B cell (primary cell): ENCODE data around the gene PLEKHG4. TPM values are rescaled to one million over a fixed set of nuclear protein-coding genes. Genes with fewer than 3 reads are reported as not detected.
A peak's percentile ranks its signal among the peaks of the same experiment; 100 is the strongest.

ENCODE experiments used
- ATAC-seq: fragments of 200-7000 bp; cut with Tn5 transposase; one replicate; pipeline ENCODE4 v1.10.0; 2021; ENCODE audit warnings: low read depth, mild to moderate bottlenecking, moderate number of reproducible peaks, moderate library complexity
- CTCF ChIA-PET: fragments of 350-600 bp; sonication (Branson Sonifier 250); formaldehyde crosslinking; loops from one replicate; lab custom pipeline; 2021; ENCODE audit warnings: antibody characterized with exemption, inconsistent platforms; lab: Charles Lee
- POLR2A ChIA-PET: fragments of 350-600 bp; sonication (Branson Sonifier 250); formaldehyde crosslinking; loops from one replicate; lab custom pipeline; 2021; ENCODE audit warnings: antibody characterized with exemption; lab: Charles Lee
- DNase-seq: peaks from one replicate; pipeline ENCODE4 v3.0.0; 2013
- H2AFZ ChIP-seq: 2 replicates; pipeline ENCODE4 v1.6.1; 2012; ENCODE audit warnings: mild to moderate bottlenecking, low read depth, low read length; ENCODE audit not compliant: insufficient read depth, poor library complexity, severe bottlenecking
- H3K27ac ChIP-seq, 2 donors: 1 replicate in 1 of 2; 2 replicates in 1 of 2; pipeline ENCODE4 v1.5.1; 2012 to 2013; ENCODE audit warnings: low read length in 2 of 2, mild to moderate bottlenecking in 2 of 2, moderate library complexity in 1 of 2
- H3K27me3 ChIP-seq, 4 experiments: fragments of 200-600 bp in 1 of 4; sonication (generic) in 1 of 4; replicated peaks in 1 of 4; 1 replicate in 2 of 4; 2 replicates in 2 of 4; pipeline versions ENCODE4 v1.6.1 to v1.7.0; 2013 to 2016; ENCODE audit warnings: low read length in 3 of 4, mild to moderate bottlenecking in 2 of 4, mixed read lengths in 1 of 4, moderate library complexity in 1 of 4; ENCODE audit not compliant: insufficient read depth in 4 of 4, control insufficient read depth in 3 of 4; ENCODE audit errors: control extremely low read depth in 1 of 4
- H3K36me3 ChIP-seq, 2 experiments: replicated peaks in 1 of 2; 1 replicate in 1 of 2; 2 replicates in 1 of 2; pipeline versions ENCODE4 v1.6.1 to v1.7.1; 2013; ENCODE audit warnings: low read length in 1 of 2; ENCODE audit not compliant: insufficient read depth in 2 of 2, control insufficient read depth in 1 of 2; ENCODE audit errors: control extremely low read depth in 1 of 2, extremely low read depth in 1 of 2
- H3K4me1 ChIP-seq, 2 donors: fragments of 200-600 bp in 1 of 2; sonication (generic) in 1 of 2; 1 replicate in 1 of 2; 2 replicates in 1 of 2; pipeline versions ENCODE4 v1.5.1 to v1.6.1; 2013 to 2017; ENCODE audit warnings: low read length in 2 of 2; ENCODE audit not compliant: control insufficient read depth in 2 of 2, insufficient read depth in 2 of 2
- H3K4me2 ChIP-seq: replicated peaks from 2 replicates; pipeline ENCODE3; 2012; ENCODE audit warnings: mild to moderate bottlenecking, low read depth, low read length; ENCODE audit not compliant: poor library complexity, severe bottlenecking
- H3K4me3 ChIP-seq, 5 experiments: fragments of 200-600 bp in 1 of 5; sonication (generic) in 1 of 5; 1 replicate in 3 of 5; 2 replicates in 2 of 5; pipeline versions ENCODE4 v1.5.1 to v1.7.0; 2011 to 2016; ENCODE audit warnings: low read length in 4 of 5, mild to moderate bottlenecking in 4 of 5, low read depth in 2 of 5, control low read depth in 1 of 5, moderate library complexity in 1 of 5; ENCODE audit not compliant: insufficient read depth in 1 of 5; ENCODE audit errors: control extremely low read depth in 1 of 5, extremely low read depth in 1 of 5
- H3K79me2 ChIP-seq: fragments of 200-600 bp; sonication (generic); one replicate; pipeline ENCODE4 v1.6.0; 2016; ENCODE audit warnings: low read length; ENCODE audit not compliant: control insufficient read depth, insufficient read depth
- H3K9ac ChIP-seq: fragments of 200-600 bp; sonication (generic); 2 replicates; pipeline ENCODE4 v1.6.1; 2017; ENCODE audit warnings: mild to moderate bottlenecking, low read length, moderate library complexity
- H3K9me3 ChIP-seq, 3 donors: one replicate each; pipeline versions ENCODE4 v1.6.1 to v1.7.1; 2013; ENCODE audit warnings: low read length in 2 of 3; ENCODE audit not compliant: control insufficient read depth in 2 of 3, insufficient read depth in 1 of 3; ENCODE audit errors: control extremely low read depth in 1 of 3
- H4K20me1 ChIP-seq: 2 replicates; pipeline ENCODE4 v1.6.0; 2012; ENCODE audit warnings: mild to moderate bottlenecking, low read length; ENCODE audit not compliant: insufficient read depth, control insufficient read depth, poor library complexity, severe bottlenecking
- H3K27ac Mint-ChIP-seq: one replicate; pipeline ENCODE4 v1.8.0; 2021; ENCODE audit warnings: mixed read lengths
- H3K27me3 Mint-ChIP-seq: one replicate; pipeline ENCODE4 v1.8.0; 2021; ENCODE audit warnings: mixed read lengths
- H3K4me1 Mint-ChIP-seq: one replicate; pipeline ENCODE4 v1.8.0; 2021; ENCODE audit warnings: mixed read lengths
- H3K4me3 Mint-ChIP-seq: one replicate; pipeline ENCODE4 v1.8.0; 2021; ENCODE audit warnings: mixed read lengths
- H3K9me3 Mint-ChIP-seq: one replicate; pipeline ENCODE4 v1.8.0; 2022; ENCODE audit warnings: mixed read lengths; ENCODE audit not compliant: insufficient read depth
- EZH2 ChIP-seq: IDR thresholded peaks from 2 replicates; pipeline ENCODE4 v1.6.1; 2012; ENCODE audit warnings: borderline replicate concordance, low read depth, mild to moderate bottlenecking, moderate library complexity, low read length; ENCODE audit not compliant: insufficient read depth, poor library complexity, severe bottlenecking
- WGBS: methylation state at CpG from one replicate; pipeline ENCODE4 v1.1.5; 2013; ENCODE audit warnings: missing lambda C conversion rate; ENCODE audit not compliant: insufficient coverage; 5-methylcytosine and 5-hydroxymethylcytosine counted together
- intact Hi-C: fragments of 100-400 bp; cut with micrococcal nuclease; formaldehyde crosslinking; loops from one replicate; pipeline ENCODE4 v1.10.0; 2022
- polyA plus RNA-seq: library from polyadenylated mRNA; depleted of rRNA; stranded (reverse); fragments of >200 nt; gene quantifications from 2 replicates; pipeline ENCODE4 v1.2.3, GENCODE V29; 2012
- total RNA-seq, 2 donors: library from RNA; stranded (reverse); fragments of 120-200 nt in 1 of 2; gene quantifications; 1 replicate in 1 of 2; 2 replicates in 1 of 2; pipeline versions ENCODE4 v1.2.3 to v1.2.4, GENCODE V29; 2013 to 2022
- TF ChIP-seq, protein P1 (sequence below): fragments of 200-600 bp; IDR thresholded peaks from one replicate; pipeline ENCODE4 v1.8.0; 2022; ENCODE audit warnings: antibody characterized with exemption, mild to moderate bottlenecking

PLEKHG4 gene
- total and polyA plus RNA-seq, 2 donors (not counting 1 experiment from before 2014, with no cell fraction given): 6.0 to 7.1 TPM

DNA sequence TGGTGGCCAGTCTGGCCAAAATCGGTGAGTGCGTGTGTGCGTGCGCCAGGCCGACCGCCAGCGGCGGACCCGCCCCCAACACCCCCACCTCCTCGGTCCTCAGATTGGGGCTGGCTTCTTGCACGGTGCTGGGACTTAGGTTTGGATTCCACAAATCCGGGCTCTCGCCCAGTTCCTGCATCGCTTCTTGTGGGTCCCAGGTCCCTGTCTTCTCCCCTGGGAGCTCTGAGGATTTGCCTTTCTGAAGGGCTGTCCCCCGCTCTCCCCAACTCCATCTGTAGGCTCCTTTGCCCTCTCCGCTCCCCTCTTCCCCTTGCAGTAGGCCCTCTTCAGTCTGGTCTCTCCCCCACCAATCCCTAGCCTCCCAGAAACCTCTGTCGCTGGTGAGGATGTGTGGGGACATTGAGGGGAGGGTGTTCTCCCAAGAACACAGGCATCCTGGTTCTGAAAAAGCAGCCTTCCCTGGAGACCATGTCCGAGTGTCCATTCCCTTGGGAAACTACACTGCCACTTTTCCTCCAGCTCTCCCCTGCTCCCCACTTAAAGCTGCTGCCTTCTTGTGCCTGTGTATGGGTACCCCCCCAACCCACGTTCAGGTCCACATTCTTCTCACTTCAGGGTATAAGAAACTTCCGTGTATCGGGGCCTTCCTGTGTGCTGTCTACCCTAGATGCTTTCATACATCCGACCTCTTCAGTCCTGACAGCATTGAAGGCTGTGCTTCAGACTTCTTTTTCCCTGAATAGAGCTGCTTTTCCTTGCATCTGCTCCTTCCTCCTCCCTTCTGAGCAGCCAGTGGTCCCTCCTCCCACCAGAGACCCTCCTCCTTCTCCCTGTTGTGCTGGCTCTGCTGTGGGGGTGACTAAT is 29.9 kb upstream of the PLEKHG4 start:
- no peak overlapping the region for H3K27ac ChIP-seq
- 31% methylated on average over 19 of the region's 22 CpGs for WGBS
- Mint-ChIP-seq H3K9me3 (no peaks in the 10 kb centered on the region), H3K4me3 (peak overlapping the region; percentile 77), H3K27ac (peak overlapping the region; percentile 1), H3K27me3 (peaks cover 9% of the 10 kb centered on the region), H3K4me1 (peaks cover 43% of the 10 kb centered on the region)
- intact Hi-C loops: loop anchor here (10.0 kb wide), 1 partner anchor 415 kb away; the partner anchor contains the start of genes ACD, C16orf86, ENKD1 and PARD6A
- peak overlapping the region; percentile 100 for H3K4me2 ChIP-seq
- ChIA-PET CTCF (interaction anchor here (2.1 to 4.2 kb wide), 3 partner anchors 12 to 64 kb away, joined by 10 to 19 read pairs (median 16); partner anchors contain the start of gene TMEM208), POLR2A (interaction anchor here (3.7 kb wide), 1 partner anchor 22 kb away, joined by 27 read pairs; the partner anchor contains the start of gene TMEM208)
- H3K4me3 ChIP-seq: peak overlapping the region in 4 of 5 experiments; percentile 71 to 97 (median 80)
- peaks cover 37 to 44% of the 10 kb centered on the region in 2 donors for H3K4me1 ChIP-seq
- ATAC-seq: no peak
- no peaks in the 10 kb centered on the region for H3K79me2 ChIP-seq
- peaks cover 8% of the 10 kb centered on the region for H4K20me1 ChIP-seq
- peaks cover 0 to 19% (median 13%) of the 10 kb centered on the region in 4 experiments for H3K27me3 ChIP-seq
- no peak for TF ChIP-seq EZH2
- TF ChIP-seq, protein P1, sequence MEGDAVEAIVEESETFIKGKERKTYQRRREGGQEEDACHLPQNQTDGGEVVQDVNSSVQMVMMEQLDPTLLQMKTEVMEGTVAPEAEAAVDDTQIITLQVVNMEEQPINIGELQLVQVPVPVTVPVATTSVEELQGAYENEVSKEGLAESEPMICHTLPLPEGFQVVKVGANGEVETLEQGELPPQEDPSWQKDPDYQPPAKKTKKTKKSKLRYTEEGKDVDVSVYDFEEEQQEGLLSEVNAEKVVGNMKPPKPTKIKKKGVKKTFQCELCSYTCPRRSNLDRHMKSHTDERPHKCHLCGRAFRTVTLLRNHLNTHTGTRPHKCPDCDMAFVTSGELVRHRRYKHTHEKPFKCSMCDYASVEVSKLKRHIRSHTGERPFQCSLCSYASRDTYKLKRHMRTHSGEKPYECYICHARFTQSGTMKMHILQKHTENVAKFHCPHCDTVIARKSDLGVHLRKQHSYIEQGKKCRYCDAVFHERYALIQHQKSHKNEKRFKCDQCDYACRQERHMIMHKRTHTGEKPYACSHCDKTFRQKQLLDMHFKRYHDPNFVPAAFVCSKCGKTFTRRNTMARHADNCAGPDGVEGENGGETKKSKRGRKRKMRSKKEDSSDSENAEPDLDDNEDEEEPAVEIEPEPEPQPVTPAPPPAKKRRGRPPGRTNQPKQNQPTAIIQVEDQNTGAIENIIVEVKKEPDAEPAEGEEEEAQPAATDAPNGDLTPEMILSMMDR: no peak
- peak overlapping the region; percentile 81 for H3K9ac ChIP-seq
- H3K36me3 ChIP-seq: no peaks in the 10 kb centered on the region
- H2AFZ ChIP-seq: peak overlapping the region; percentile 86
- no peaks in the 10 kb centered on the region for H3K9me3 ChIP-seq
- DNase-seq: no peak

DNA sequence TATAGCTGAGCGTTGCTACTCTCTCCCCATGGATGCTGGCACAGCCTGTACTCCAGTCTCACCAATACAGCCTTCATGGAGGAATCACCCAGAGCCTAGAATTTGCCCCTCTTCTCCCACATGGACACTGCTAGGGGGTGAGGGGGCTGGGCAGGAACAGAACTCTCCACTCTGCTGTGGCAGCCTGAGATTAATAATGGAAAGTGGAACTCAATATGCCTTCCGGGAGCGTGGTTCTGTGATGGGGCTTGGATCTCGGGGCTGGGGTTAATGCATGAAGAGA is 29.3 kb upstream of the PLEKHG4 start:
- no peaks in the 10 kb centered on the region for H3K36me3 ChIP-seq
- ATAC-seq (no peak), DNase-seq (no peak)
- no peak overlapping the region for H3K9ac ChIP-seq
- CTCF ChIA-PET: interaction anchor here (4.2 kb wide), 1 partner anchor 12 kb away, joined by 19 read pairs; no protein-coding TSS in a partner anchor
- Mint-ChIP-seq H3K27me3 (peaks cover 9% of the 10 kb centered on the region), H3K27ac (no peak overlapping the region), H3K9me3 (no peaks in the 10 kb centered on the region), H3K4me1 (peaks cover 38% of the 10 kb centered on the region), H3K4me3 (peak overlapping the region; percentile 77)
- POLR2A ChIA-PET: no interaction called here
- no peaks in the 10 kb centered on the region for H3K79me2 ChIP-seq
- H3K27ac ChIP-seq: no peak overlapping the region
- WGBS: 90% methylated on average over 3 of the region's 4 CpGs
- H2AFZ ChIP-seq: no peak overlapping the region
- H4K20me1 ChIP-seq: peaks cover 5% of the 10 kb centered on the region
- peaks cover 0 to 19% (median 13%) of the 10 kb centered on the region in 4 experiments for H3K27me3 ChIP-seq
- peaks cover 31 to 39% of the 10 kb centered on the region in 2 donors for H3K4me1 ChIP-seq
- no peak for TF ChIP-seq EZH2
- TF ChIP-seq, protein P1: no peak
- H3K9me3 ChIP-seq: no peaks in the 10 kb centered on the region
- intact Hi-C loops: no loop called here
- no peak overlapping the region for H3K4me3 ChIP-seq
- H3K4me2 ChIP-seq: peak overlapping the region; percentile 100
